HG03159 (cell line): ENCODE data around the gene SOS2.
"Not testable (repeated sequence)": the region's sequence is repeated elsewhere in the genome, so short reads cannot be mapped to it uniquely, and the experiment has no call there.

Experiments
- ATAC-seq: cut with Tn5 transposase; IDR thresholded peaks from one replicate; pipeline ENCODE4 v1.9.1; 2021; ENCODE audit warnings: mild to moderate bottlenecking, moderate library complexity; ENCODE audit not compliant: unreplicated experiment

Gene SOS2

DNA sequence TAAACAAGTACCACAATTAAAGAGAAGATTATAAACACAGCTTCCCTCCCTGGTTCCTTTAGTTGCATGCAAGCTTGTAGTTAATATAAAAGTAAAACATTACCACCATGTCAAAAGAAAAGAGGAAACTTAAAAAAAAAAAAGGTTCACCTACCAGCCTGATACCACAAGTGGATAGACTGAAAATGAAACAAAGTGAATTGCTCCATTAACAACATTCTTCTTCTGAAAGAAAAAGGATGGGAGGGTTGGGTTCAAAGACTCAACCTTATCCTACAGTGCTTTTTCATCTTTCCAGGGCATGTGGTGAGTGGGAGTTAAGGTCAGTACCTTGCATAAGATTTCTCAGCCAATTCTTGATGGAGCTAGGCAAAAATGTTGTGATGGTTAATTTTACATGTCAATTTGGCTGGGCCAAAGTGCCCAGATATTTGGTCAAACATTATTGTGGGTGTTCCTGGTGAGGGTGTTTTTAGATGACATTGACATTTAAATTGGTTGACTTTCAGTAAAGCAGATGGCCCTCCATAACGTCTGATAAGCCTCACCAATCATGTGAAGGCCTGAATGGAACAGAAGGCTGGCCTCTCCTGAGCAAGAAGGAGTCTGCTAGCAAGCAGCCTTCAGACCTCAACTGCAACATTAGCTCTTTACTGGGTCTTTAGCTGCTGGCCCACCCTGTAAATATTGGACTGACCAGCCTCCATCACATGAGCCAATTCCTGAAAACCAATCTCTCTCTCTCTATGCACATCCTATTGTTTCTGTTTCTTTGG is 143.8 kb downstream of the SOS2 start:
- no peak for ATAC-seq

- ATAC-seq: no peak
Measured at GRCh38 chr14:50086321-50086711, 145.1 kb downstream of the SOS2 start.

- peak; percentile 57 for ATAC-seq
Measured at GRCh38 chr14:50085570-50086320, 145.6 kb downstream of the SOS2 start.

GRCh38 chr14:50084666-50085065 is 146.7 kb downstream of the SOS2 start:
- ATAC-seq: no peak

DNA sequence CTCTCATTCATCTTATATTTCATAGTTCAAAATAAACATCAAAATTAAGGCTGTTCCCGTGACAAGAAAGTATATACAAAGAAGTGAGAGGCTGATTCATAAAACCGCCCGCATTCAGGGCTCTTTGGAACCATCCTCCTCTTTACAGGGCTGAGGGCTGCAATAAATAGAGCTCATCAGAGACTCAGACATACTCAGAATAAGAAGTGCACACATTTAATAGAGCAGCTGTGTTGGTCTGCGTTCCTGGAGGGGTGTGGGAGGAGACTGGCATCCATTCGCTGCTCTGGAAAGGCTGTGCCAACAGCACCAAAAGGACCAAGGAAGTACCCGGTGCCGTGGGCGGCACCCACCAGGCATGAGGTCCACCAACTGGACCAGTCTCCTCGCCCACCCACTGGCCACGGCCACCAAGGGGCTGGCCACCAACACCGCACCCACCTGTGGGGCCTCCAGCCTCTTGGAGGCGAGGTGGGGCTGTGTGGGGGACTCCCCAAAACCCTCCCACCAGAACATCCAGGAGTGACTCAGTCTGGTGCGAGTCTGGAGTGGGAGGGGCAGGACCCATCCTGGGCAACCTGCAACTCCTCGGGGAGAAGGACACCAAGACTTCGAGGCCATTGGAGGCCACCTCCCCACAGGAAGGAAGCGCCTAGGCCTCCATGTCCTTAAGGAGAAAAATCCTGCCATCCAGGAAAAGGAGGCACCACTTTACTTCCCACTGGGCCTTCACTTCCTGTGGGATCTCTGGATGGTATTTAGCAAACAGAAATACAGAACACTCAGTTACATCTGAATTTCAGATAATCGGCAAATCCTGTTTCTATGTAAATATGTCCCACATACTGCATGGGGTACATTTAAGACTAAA is 147.7 kb downstream of the SOS2 start:
- ATAC-seq: peak; percentile 40

GRCh38 chr14:50082784-50083466 is 148.5 kb downstream of the SOS2 start:
- peak; percentile 67 for ATAC-seq

GRCh38 chr14:50082308-50082742 is 149.1 kb downstream of the SOS2 start:
- no peak for ATAC-seq

DNA sequence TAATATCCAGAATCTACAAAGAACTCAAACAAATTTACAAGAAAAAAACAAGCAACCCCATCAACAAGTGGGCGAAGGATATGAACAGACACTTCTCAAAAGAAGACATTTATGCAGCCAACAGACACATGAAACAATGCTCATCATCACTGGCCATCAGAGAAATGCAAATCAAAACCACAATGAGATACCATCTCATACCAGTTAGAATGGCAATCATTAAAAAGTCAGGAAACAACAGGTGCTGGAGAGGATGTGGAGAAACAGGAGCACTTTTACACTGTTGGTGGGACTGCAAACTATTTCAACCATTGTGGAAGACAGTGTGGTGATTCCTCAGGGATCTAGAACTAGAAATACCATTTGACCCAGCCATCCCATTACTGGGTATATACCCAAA is 152.3 kb downstream of the SOS2 start:
- not testable (repeated sequence) for ATAC-seq

- not testable (repeated sequence) for ATAC-seq
Measured at GRCh38 chr14:50073663-50074062, 157.7 kb downstream of the SOS2 start.

DNA sequence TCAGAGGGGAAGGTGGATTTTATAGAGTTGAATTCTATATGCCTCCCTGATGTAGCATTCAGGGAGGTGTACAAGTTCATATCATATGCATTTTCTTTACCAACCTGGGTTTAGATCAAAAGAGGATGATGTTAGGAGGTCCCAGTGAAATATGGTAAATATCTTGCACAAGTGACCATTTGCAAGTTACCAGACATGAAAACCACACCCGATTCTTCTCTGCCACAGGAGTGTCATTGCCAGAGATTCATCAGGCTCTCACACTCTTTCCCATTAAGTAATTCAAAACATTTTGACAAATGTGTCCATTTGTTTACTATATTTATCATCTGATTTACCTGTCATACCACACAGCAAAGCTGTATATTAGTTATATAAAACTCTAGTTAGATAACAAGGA is 159.0 kb downstream of the SOS2 start:
- ATAC-seq: no peak

DNA sequence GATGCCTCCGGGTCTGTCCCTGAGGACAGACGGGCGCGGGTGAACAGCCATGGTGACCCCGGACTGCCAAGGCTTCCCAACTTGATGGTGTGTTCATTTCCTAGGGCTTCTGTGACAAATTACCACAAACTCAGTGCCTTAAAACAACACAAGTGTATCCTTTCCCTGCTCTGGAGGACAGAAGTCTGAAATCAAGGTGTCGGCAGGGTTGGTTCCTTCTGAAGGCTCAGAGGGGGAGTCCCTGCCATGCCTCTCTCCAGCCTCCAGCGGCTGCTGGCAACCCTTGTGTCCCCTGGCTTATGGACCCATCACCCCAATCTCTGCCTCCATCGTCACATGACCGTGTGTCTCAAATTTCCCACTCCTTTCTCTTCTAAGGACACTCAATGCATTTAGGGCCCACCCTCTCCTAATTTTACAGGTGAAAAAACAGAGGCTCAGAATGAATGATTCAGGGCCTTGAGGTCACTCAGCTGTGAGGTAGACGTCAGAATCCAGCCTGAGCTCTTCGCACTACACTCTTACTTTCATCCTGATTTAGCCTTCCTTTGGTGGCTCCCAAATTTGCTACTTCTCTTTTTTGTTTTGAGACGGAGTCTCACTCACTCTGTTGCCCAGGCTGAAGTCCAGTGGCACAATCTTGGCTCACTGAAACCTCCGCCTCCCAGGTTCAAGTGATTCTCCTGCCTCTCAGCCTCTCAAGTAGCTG is 160.4 kb downstream of the SOS2 start:
- ATAC-seq: no peak

GRCh38 chr14:50070230-50070629 is 161.1 kb downstream of the SOS2 start:
- no peak for ATAC-seq

DNA sequence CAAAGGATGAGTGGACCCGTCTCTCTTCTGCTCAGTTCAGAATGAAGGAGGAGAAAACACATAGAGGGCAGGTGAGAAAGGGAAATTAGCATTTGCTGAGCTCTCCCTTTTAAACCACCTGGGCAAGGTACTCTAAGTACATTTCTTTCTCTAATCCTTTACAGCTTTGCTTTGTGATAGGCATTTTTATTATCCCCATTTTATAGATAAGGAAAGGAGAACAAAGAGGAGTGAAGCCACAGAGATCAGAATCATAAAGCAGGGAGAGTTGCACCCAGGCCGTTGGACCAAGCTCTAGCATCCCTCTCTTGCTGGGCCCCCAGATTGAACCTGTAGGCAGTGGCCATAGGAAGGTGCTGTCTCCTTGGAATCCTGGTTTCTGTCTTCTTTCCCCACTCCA is 162.1 kb downstream of the SOS2 start:
- ATAC-seq: no peak

- ATAC-seq: no peak
Measured at GRCh38 chr14:50068496-50068895, 162.9 kb downstream of the SOS2 start.

DNA sequence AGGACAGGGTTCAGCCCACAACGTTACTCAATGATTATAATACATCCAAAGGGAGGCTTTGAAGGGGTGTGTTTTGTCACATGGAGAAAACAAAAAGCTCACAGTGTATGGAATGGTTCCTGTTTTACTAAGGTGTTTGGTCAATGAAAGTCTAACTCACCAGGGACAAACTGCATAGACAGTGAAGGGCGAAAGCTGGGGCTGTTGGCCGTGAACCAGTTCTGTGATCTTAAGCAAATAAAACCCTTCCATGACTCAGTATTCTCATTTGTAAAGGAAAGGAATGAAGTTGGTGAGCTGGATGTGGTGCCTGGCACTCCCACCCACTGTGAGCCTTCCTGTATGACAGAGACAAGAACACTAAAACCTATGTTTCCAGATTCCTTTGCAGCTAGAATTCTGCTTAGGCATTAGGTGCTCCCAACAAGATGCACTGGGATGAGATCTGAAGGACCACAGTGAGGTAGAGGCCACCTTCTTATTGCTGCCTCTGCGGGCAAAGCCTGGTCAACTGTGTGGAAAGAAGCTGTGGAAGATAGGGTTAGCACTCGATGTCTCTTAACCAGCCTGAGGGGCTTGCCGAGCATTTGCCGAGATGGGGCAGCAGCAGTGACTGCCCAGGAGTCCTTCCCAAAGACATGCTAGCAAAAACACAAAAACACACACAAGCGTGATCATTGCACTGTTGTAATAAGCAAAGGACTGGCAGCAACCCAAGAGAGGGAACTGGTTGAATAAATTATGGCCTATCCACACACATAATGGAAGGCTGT is 163.5 kb downstream of the SOS2 start:
- no peak for ATAC-seq
